Immature natural killer cell (primary cell): ENCODE data around the gene MTHFS. TPM values are rescaled to one million over a fixed set of nuclear protein-coding genes. Genes with fewer than 3 reads are reported as not detected.
A peak's percentile ranks its signal among the peaks of the same experiment; 100 is the strongest.

Source experiments
- DNase-seq, 3 donors: peaks; one replicate each; pipeline ENCODE4 v3.0.0; 2022; ENCODE audit warnings: mixed read lengths in 1 of 3
- H3K27ac Mint-ChIP-seq, 6 donors: one replicate each; pipeline ENCODE4 v1.8.0; 2020; ENCODE audit warnings: mixed read lengths in 6 of 6, mild to moderate bottlenecking in 5 of 6, inconsistent platforms in 4 of 6, moderate library complexity in 3 of 6
- H3K27me3 Mint-ChIP-seq, 3 donors: one replicate each; pipeline ENCODE4 v1.8.0; 2020 to 2021; ENCODE audit warnings: low read depth in 3 of 3, mild to moderate bottlenecking in 3 of 3, mixed read lengths in 3 of 3, moderate library complexity in 3 of 3, inconsistent platforms in 1 of 3
- H3K36me3 Mint-ChIP-seq, 3 donors: one replicate each; pipeline ENCODE4 v1.8.0; 2020; ENCODE audit warnings: mixed read lengths in 3 of 3, inconsistent platforms in 2 of 3, mild to moderate bottlenecking in 2 of 3
- H3K4me1 Mint-ChIP-seq, 2 donors: one replicate each; pipeline ENCODE4 v1.8.0; 2020; ENCODE audit warnings: inconsistent platforms in 2 of 2, mild to moderate bottlenecking in 2 of 2, mixed read lengths in 2 of 2, moderate library complexity in 1 of 2
- H3K4me3 Mint-ChIP-seq, 5 donors: one replicate each; pipeline ENCODE4 v1.8.0; 2020; ENCODE audit warnings: mild to moderate bottlenecking in 5 of 5, mixed read lengths in 5 of 5, inconsistent platforms in 3 of 5, moderate library complexity in 3 of 5
- H3K9me3 Mint-ChIP-seq, 6 donors: one replicate each; pipeline ENCODE4 v1.8.0; 2020; ENCODE audit warnings: mild to moderate bottlenecking in 6 of 6, mixed read lengths in 6 of 6, inconsistent platforms in 4 of 6, moderate library complexity in 3 of 6
- polyA plus RNA-seq, 3 donors: library from polyadenylated mRNA; unstranded; fragments of 300-500 nt; fragmentation: Illumina TruSeq; gene quantifications; one replicate each; pipeline ENCODE4 v1.2.3, GENCODE V29; 2021

Gene MTHFS
- polyA plus RNA-seq, 3 donors from 2014 or later = 53.3 to 98.2 (median 70.1) TPM

DNA sequence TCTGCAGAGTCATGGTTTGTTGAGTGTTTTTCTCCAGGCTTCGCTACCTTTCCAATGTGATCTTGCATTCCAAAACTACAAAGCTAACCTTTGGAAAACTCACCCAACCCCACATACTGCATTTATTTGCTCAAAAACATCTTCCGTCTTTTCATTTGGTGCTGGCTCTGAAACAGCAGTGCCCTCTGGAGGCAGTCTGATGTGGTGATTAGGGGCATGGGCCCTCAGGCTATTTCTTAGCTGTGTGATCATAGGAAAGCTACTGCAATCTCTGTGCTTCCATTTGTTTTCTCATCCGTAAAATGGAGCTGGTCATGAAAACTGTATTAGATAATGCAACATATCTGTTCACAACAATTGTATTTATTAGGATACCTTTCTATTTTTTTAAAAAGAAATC lies 47.0 kb downstream of the MTHFS start:
- peaks cover 4% of the 10 kb centered on the region in 2 donors for H3K4me1 Mint-ChIP-seq
- no peak overlapping the region for H3K4me3 Mint-ChIP-seq
- H3K9me3 Mint-ChIP-seq = no peaks in the 10 kb centered on the region
- H3K27me3 Mint-ChIP-seq = no peaks in the 10 kb centered on the region
- peaks cover 8 to 11% (median 10%) of the 10 kb centered on the region in 3 donors for H3K36me3 Mint-ChIP-seq
- peak overlapping the region in 2 of 6 donors; percentile 16 to 36 for H3K27ac Mint-ChIP-seq
- no peak for DNase-seq

DNA sequence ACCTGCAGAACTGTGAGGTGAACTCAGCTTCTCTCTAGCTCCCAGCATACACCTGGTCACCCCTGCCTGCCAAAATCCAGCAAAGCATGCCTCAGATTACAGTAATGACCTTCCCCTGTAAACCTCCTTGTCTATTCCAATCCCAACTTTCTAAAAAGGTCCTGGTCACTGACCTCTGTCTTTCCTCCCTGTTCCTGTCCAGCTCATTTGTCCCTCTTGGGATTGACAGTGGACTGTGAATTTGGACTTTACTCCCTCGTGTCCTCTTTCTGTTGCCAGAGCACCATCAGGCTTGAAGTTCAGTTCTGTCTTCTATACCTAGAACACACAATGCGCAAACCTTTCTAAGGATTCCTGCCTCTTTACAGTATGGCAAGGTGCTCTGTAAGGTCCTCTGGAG lies 50.3 kb downstream of the MTHFS start:
- DNase-seq = no peak
- Mint-ChIP-seq H3K9me3 (no peaks in the 10 kb centered on the region), H3K4me3 (no peak overlapping the region), H3K4me1 (peaks cover 1 to 4% of the 10 kb centered on the region in 2 donors), H3K27ac (peak overlapping the region in 1 of 6 donors; percentile 51), H3K36me3 (peaks cover 17 to 21% (median 18%) of the 10 kb centered on the region in 3 donors), H3K27me3 (peaks cover 0 to 2% (median 0%) of the 10 kb centered on the region in 3 donors)

DNA sequence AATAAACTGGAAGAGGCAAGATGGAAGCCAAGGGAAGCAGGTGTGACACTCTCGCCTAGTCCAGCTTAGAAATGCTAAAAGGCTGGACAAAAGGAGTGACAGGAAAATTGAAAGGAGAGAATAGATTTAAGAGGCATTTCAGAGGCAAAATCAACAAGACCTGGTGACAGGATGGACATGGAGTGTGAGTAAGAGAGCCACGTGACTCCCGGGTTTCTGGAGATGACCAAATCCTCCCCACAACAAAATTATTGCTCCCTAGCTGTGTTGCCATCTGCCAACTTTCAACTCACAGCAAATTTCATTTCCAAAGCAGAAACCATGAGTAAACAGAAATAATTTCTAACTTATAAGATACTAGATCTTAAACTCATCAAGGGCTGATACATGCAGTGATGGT lies 52.6 kb downstream of the MTHFS start:
- Mint-ChIP-seq H3K36me3 (peaks cover 19 to 22% (median 21%) of the 10 kb centered on the region in 3 donors), H3K4me1 (peaks cover 1 to 4% of the 10 kb centered on the region in 2 donors), H3K9me3 (no peaks in the 10 kb centered on the region), H3K27me3 (peaks cover 0 to 2% (median 0%) of the 10 kb centered on the region in 3 donors), H3K4me3 (no peak overlapping the region), H3K27ac (peak overlapping the region in 1 of 6 donors; percentile 33)
- no peak for DNase-seq

DNA sequence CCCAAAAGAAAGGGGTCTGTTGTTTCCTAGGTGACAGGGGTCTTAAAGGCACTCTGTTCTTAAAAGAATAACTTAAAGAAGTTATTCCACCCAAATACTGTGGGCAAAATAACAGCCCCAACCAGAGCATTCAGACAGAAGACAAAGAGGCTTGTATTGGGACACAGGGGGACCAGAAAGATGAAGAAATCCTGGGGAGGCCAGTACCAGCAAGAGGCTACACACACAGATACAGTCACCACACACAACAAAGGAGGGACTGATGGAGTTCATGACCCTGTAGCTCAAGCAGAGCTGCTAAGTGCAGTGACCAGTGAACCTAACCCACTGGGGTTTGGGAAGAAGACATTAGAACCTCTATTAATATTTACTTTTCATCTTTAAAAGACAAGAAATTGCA lies 59.0 kb downstream of the MTHFS start:
- H3K9me3 Mint-ChIP-seq = no peaks in the 10 kb centered on the region
- H3K4me1 Mint-ChIP-seq = peaks cover 0 to under 1% of the 10 kb centered on the region in 2 donors
- no peak overlapping the region for H3K27ac Mint-ChIP-seq
- H3K36me3 Mint-ChIP-seq = peaks cover 13 to 26% (median 13%) of the 10 kb centered on the region in 3 donors
- H3K4me3 Mint-ChIP-seq = no peak overlapping the region
- no peak for DNase-seq
- H3K27me3 Mint-ChIP-seq = no peaks in the 10 kb centered on the region

DNA sequence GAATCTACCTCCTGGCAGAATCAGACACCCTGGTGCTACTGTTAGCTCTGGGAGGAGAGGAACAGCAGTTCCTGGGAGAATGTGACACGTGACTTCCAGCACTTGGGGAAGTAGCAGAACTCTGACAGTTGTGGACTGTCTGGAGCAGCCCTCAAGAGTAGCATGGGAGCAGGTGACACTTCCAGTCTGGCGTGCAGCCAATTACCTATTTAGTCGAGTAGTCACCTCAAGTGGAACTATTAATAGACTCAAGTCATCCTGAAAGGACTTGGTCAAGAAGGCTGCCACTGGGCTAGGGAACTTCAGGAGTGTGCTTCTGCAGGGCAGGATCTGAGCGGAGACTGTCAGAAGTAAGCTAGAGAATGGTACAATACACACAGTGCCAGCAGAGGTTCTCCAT lies 62.3 kb downstream of the MTHFS start:
- Mint-ChIP-seq H3K9me3 (no peaks in the 10 kb centered on the region), H3K4me1 (peaks cover 19 to 22% of the 10 kb centered on the region in 2 donors), H3K4me3 (no peak overlapping the region), H3K27ac (no peak overlapping the region), H3K27me3 (no peaks in the 10 kb centered on the region), H3K36me3 (peaks cover 13 to 26% (median 13%) of the 10 kb centered on the region in 3 donors)
- DNase-seq = no peak

DNA sequence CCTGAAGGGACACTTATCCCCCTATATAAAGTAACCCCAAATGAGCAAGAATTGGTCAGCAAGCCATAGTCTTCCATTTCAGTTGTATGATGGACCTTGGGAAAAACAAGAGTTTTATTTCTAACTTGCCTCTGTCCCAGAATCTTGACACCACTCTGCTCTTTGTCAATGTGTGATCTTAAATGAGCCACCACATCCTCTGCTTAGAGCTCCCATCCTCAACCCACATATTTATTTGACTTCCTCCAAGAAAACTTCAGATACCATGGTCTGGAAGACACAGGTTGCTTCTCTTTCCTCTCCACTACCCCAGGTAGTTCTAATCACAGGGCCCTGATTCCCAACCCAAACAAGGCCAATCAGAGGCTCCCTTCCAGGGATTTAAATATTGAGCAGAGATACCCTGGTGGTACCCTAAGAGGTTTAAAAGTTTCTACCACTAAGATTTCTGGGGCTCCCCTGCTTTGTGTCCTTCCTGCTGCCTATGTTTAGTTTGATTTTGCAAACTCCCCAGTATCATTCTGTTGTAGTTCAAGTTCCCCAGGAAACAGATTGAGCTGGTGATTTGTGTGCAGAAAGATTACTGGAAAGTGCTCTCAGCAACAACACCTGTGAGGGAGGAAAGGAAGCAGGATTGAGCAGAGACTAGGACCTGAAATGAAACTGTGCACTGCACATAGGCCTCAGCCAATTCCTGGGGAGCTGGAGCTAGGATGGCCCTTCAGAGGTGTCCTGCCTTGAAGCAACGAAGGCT lies 64.3 kb downstream of the MTHFS start:
- no peak for DNase-seq
- peaks cover 19 to 22% of the 10 kb centered on the region in 2 donors for H3K4me1 Mint-ChIP-seq
- H3K36me3 Mint-ChIP-seq = peaks cover 7 to 12% (median 11%) of the 10 kb centered on the region in 3 donors
- H3K27me3 Mint-ChIP-seq = no peaks in the 10 kb centered on the region
- H3K4me3 Mint-ChIP-seq = peak overlapping the region in 2 of 5 donors; percentile 11 to 42
- H3K27ac Mint-ChIP-seq = peak overlapping the region; percentile 5 to 79 (median 57)
- H3K9me3 Mint-ChIP-seq = no peaks in the 10 kb centered on the region

DNA sequence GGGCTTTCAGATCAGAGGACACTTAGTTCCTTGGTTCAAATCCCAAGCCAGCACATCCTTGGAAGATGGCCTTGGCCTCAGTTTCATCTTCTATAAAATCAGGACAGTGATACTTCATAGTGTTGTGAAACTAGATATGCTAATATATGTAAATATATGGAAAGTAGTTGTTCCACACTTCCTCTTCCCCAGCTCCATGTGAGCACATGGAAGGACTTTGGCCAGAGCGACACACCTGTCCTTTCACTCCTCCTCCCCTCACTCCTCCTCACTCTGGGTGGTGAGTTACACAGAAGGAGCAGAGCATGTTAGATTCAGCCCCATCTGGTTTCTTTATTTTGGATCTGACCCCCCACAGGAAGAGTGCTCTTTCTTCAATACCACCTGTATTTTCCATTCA lies 65.2 kb downstream of the MTHFS start:
- no peak for DNase-seq
- H3K36me3 Mint-ChIP-seq = peaks cover 4 to 12% (median 7%) of the 10 kb centered on the region in 3 donors
- peaks cover 19 to 22% of the 10 kb centered on the region in 2 donors for H3K4me1 Mint-ChIP-seq
- no peaks in the 10 kb centered on the region for H3K27me3 Mint-ChIP-seq
- H3K9me3 Mint-ChIP-seq = no peaks in the 10 kb centered on the region
- peak overlapping the region; percentile 47 to 79 (median 64) for H3K27ac Mint-ChIP-seq
- peak overlapping the region in 1 of 5 donors; percentile 57 for H3K4me3 Mint-ChIP-seq

DNA sequence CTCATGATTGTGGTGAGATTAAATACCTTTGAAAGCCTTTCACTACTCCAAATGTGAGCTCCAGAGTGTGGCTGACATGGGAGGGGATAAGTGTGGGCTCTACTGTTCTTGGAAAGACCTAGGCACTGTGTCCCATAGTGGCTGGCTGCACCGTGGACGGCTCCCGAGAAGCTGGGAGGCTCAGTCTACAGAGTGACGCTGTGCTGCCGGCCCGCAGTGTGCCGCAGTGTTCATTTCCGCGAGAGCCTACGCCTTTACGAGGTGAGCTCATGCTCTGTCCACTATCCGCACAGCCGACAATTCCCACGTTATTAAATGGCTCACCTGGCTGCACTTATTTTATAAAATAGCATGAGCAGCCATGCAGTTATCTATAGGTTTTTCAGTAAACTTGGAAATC lies 66.9 kb downstream of the MTHFS start:
- no peak for DNase-seq
- Mint-ChIP-seq H3K4me1 (peaks cover 19 to 22% of the 10 kb centered on the region in 2 donors), H3K27ac (no peak overlapping the region), H3K27me3 (no peaks in the 10 kb centered on the region), H3K36me3 (peaks cover 3 to 12% (median 4%) of the 10 kb centered on the region in 3 donors), H3K4me3 (no peak overlapping the region), H3K9me3 (no peaks in the 10 kb centered on the region)

DNA sequence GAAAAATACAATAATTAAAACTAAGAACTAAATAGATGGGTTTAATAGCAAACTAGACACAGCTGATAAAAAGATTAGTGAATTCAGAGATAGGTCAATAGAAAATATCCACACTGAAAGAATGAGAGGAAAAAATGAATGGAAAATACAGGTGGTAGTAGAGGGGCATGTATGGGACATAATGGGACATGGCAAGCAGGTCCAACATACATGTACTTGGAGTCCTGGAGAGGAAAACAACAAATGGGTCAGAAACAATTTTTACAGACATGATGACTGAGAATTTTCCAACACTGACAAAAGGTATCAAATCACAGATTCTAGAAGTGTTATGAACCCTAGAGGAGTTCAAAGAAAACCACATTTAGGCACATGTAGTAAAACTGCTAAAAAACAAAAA lies 68.4 kb downstream of the MTHFS start:
- Mint-ChIP-seq H3K4me3 (no peak overlapping the region), H3K4me1 (peaks cover 19 to 22% of the 10 kb centered on the region in 2 donors), H3K27me3 (no peaks in the 10 kb centered on the region), H3K36me3 (peaks cover under 1 to 4% (median 2%) of the 10 kb centered on the region in 3 donors), H3K9me3 (no peaks in the 10 kb centered on the region), H3K27ac (peak overlapping the region in 1 of 6 donors; percentile 22)
- DNase-seq = no peak

DNA sequence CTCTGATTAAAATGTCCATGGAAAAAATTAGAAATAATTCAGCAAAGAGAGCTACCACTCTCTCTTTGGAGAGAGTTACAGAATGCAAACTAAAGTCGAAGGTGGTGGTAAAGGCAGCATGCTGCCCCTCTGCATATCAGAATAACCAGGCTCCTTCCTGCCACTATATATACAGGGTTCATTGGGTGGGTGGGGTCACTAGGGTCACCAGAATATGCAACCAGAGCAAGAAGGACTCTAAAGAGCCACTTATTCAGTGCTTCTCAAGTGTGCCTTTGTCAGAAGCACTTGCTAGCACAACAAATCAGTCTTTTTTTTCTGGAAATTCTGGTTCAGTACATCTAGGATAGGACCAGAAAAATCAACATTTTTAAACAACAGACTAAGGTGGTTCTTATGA lies 70.0 kb downstream of the MTHFS start:
- H3K9me3 Mint-ChIP-seq = no peaks in the 10 kb centered on the region
- no peak for DNase-seq
- H3K27me3 Mint-ChIP-seq = no peaks in the 10 kb centered on the region
- H3K4me3 Mint-ChIP-seq = no peak overlapping the region
- H3K4me1 Mint-ChIP-seq = peaks cover 9 to 11% of the 10 kb centered on the region in 2 donors
- H3K36me3 Mint-ChIP-seq = peaks cover 0 to 4% (median 0%) of the 10 kb centered on the region in 3 donors
- no peak overlapping the region for H3K27ac Mint-ChIP-seq

DNA sequence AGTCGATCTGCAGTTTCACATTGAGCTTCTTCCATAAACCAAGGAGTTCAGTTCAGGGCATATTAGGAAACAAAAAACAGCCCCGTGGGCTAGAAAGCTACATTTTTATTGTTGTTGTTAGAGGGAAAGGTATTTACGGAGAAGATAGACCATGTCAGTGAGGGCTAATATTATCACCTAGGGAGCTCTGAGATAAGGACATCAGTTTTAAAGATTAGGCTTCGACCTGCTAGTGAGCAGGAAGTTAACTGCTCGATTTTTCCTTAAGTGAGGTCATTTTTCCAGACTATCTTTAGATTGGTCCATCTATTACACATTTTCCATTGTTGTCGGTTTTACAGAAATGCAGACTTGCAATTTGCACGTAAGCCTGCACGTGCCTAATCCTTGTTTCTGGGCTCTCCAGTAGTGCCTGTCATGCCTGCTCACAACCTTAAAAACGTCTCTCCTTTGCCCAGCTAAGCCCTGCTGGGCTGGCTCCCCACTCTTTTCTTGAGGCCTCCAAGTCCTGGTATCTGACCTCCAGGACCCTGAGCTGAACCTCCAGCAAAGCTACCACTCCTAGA lies 72.6 kb downstream of the MTHFS start:
- H3K36me3 Mint-ChIP-seq = peaks cover 0 to 14% (median 0%) of the 10 kb centered on the region in 3 donors
- no peak for DNase-seq
- no peak overlapping the region for H3K27ac Mint-ChIP-seq
- peaks cover 0 to 3% (median 2%) of the 10 kb centered on the region in 3 donors for H3K27me3 Mint-ChIP-seq
- H3K4me3 Mint-ChIP-seq = no peak overlapping the region
- no peaks in the 10 kb centered on the region for H3K4me1 Mint-ChIP-seq
- H3K9me3 Mint-ChIP-seq = peaks cover 0 to 3% (median 0%) of the 10 kb centered on the region in 6 donors

DNA sequence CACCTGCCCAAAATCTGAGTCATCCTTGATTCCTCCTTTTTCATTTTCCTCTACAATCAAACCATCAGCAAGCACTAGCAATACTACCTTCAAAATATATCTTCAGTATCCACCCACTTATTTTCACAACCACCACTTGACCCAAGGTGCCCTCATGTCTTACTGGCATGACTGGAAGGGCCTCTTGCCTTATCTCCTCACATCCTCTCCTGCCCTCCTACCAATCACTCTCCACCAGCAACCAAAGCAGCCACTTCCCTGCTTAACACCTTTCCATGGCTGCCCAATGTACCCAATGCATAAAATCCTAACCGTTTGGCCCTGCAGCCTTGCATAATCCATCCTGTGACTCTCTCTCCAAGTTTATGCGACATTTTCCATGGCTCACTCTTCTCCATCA lies 76.0 kb downstream of the MTHFS start:
- H3K4me3 Mint-ChIP-seq = no peak overlapping the region
- peaks cover 0 to 14% (median 0%) of the 10 kb centered on the region in 3 donors for H3K36me3 Mint-ChIP-seq
- H3K9me3 Mint-ChIP-seq = peaks cover 0 to 3% (median 0%) of the 10 kb centered on the region in 6 donors
- no peak for DNase-seq
- H3K27ac Mint-ChIP-seq = no peak overlapping the region
- H3K27me3 Mint-ChIP-seq = peaks cover 0 to 3% (median 2%) of the 10 kb centered on the region in 3 donors
- no peaks in the 10 kb centered on the region for H3K4me1 Mint-ChIP-seq

DNA sequence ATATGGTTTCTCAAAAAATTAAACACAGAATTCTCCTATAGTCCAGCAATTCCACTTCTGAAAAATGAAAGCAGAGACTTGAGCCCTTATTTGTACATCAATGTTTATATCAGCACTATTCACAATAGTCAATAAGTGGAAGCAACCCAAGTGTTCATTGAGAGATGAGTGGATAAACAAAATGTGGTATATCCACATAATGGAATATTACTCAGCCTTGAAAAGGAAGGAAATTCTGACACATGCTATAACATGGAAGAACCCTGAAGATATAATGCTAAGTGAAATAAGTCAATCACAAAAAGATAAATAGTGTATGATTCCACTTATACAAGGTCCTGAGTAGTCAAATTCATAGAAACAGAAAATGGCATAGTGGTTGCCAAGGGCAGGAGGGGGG lies 76.6 kb downstream of the MTHFS start:
- Mint-ChIP-seq H3K9me3 (peaks cover 0 to 3% (median 0%) of the 10 kb centered on the region in 6 donors), H3K27ac (no peak overlapping the region), H3K36me3 (peaks cover 0 to 14% (median 0%) of the 10 kb centered on the region in 3 donors), H3K4me1 (no peaks in the 10 kb centered on the region), H3K27me3 (peaks cover 0 to 3% (median 2%) of the 10 kb centered on the region in 3 donors), H3K4me3 (no peak overlapping the region)
- no peak for DNase-seq

DNA sequence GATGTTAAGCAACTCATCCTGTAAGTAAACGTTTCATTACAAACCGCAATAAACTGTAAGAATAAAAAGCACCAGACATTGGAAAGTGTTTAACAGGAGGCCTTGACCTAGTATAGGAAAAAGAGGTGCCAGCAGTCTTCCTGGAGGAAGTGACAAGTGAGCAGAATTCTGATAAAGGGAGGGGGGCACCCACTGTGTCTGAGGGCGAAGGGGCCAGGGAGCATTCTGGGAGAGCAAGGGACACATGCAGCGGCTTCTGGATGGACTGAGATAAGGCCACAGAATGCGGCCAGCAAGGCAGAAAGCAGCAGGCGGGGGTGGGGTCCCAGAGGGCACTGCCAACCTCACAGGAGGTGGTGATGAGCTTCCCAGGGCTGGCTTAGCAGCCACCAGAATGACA lies 80.2 kb downstream of the MTHFS start:
- no peak overlapping the region for H3K4me3 Mint-ChIP-seq
- no peak overlapping the region for H3K27ac Mint-ChIP-seq
- H3K36me3 Mint-ChIP-seq = peaks cover 0 to 14% (median 0%) of the 10 kb centered on the region in 3 donors
- H3K4me1 Mint-ChIP-seq = no peaks in the 10 kb centered on the region
- H3K9me3 Mint-ChIP-seq = peaks cover 0 to 3% (median 0%) of the 10 kb centered on the region in 6 donors
- DNase-seq = no peak
- peaks cover 0 to 3% (median 2%) of the 10 kb centered on the region in 3 donors for H3K27me3 Mint-ChIP-seq
